K562 (cell line): ENCODE measurements around the gene LETM1. TPM values are rescaled to one million over a fixed set of nuclear protein-coding genes. Genes with fewer than 3 reads are reported as not detected.

Experiments used
- ATAC-seq: fragments of 200-7000 bp; cut with Tn5 transposase; 3 replicates; pipeline ENCODE4 v1.9.1; 2020; ENCODE audit warnings: moderate library complexity
- BruUV-seq: library from RNA; stranded (reverse); fragments of 400-500 nt; replicated peaks from 2 replicates; lab custom pipeline; 2021; lab: Mats Ljungman, UMichigan
- CTCF ChIA-PET: fragments of 300-600 bp; formaldehyde crosslinking; extraction: SDS; loops from one replicate; lab custom pipeline; 2021; ENCODE audit warnings: low intra/inter-chr PET ratio; lab: Yijun Ruan, JAX
- POLR2A ChIA-PET: fragments of 300-600, 350-650 bp; sonication (Branson Sonifier 250); formaldehyde crosslinking; extraction: SDS; loops from one replicate; lab custom pipeline; 2021; ENCODE audit warnings: antibody characterized with exemption, inconsistent platforms; lab: Yijun Ruan, JAX
- DNase-seq, 4 experiments: peaks; one replicate each; pipeline versions ENCODE4 v3.0.0 to v3.0.0-alpha.2; 2011 to 2018; ENCODE audit warnings: low spot score in 3 of 4, mixed read lengths in 3 of 4; ENCODE audit errors: extremely low read depth in 1 of 4
- FAIRE-seq: peaks from 2 replicates; lab custom pipeline; 2011; peaks lifted over from hg19 to GRCh38; lab: Jason Lieb, UNC
- H2AFZ ChIP-seq: 2 replicates; pipeline ENCODE4 v1.6.0; 2011; ENCODE audit warnings: low read depth, low read length, control low read depth, inconsistent platforms
- H3K27ac ChIP-seq: fragments of 200-600 bp; 3 replicates; pipeline ENCODE4 v1.8.0; 2011; ENCODE audit warnings: low read depth, mild to moderate bottlenecking, control low read depth, inconsistent platforms, low read length, moderate library complexity, mixed read lengths; ENCODE audit errors: extremely low read depth
- H3K27me3 ChIP-seq, 2 experiments: fragments of 300-600 bp in 1 of 2; 2 replicates in 1 of 2; 3 replicates in 1 of 2; pipeline versions ENCODE4 v1.6.0 to v1.8.0; 2011; ENCODE audit warnings: inconsistent platforms in 2 of 2, low read length in 2 of 2, mild to moderate bottlenecking in 1 of 2, mixed read lengths in 1 of 2, moderate library complexity in 1 of 2; ENCODE audit not compliant: control insufficient read depth in 2 of 2, insufficient read depth in 2 of 2
- H3K36me3 ChIP-seq: fragments of 300-600 bp; 3 replicates; pipeline ENCODE4 v1.8.0; 2011; ENCODE audit warnings: mild to moderate bottlenecking, low read length, inconsistent platforms; ENCODE audit not compliant: control insufficient read depth, insufficient read depth
- H3K4me1 ChIP-seq, 2 experiments: fragments of 200-600 bp in 1 of 2; replicated peaks in 1 of 2; 2 replicates in 1 of 2; 3 replicates in 1 of 2; pipeline versions ENCODE4 v1.5.1 to v1.8.0; 2011; ENCODE audit warnings: inconsistent platforms in 2 of 2, low read length in 2 of 2, mild to moderate bottlenecking in 1 of 2, mixed read lengths in 1 of 2, moderate library complexity in 1 of 2; ENCODE audit not compliant: control insufficient read depth in 2 of 2, insufficient read depth in 2 of 2
- H3K4me2 ChIP-seq: 2 replicates; pipeline ENCODE4 v1.6.1; 2011; ENCODE audit warnings: low read length, control low read depth, inconsistent platforms, mixed read lengths; ENCODE audit not compliant: insufficient read depth
- H3K4me3 ChIP-seq: fragments of 200-600 bp; sonication (generic), shearing (Covaris generic); 2 replicates; pipeline ENCODE4 v1.5.1; 2016; ENCODE audit warnings: control low read depth, inconsistent platforms
- H3K79me2 ChIP-seq: fragments of 200-600 bp; 3 replicates; pipeline ENCODE4 v1.8.0; 2011; ENCODE audit warnings: low read length, inconsistent platforms; ENCODE audit not compliant: control insufficient read depth, insufficient read depth
- H3K9ac ChIP-seq, 2 experiments: 2 replicates each; pipeline versions ENCODE4 v1.6.0 to v1.6.1; 2011; ENCODE audit warnings: low read depth in 2 of 2, low read length in 2 of 2, control low read depth in 1 of 2, inconsistent platforms in 1 of 2, mild to moderate bottlenecking in 1 of 2, mixed read lengths in 1 of 2; ENCODE audit not compliant: insufficient read depth in 1 of 2
- H3K9me1 ChIP-seq: one replicate; pipeline ENCODE4 v1.6.0; 2011; ENCODE audit warnings: inconsistent platforms, mild to moderate bottlenecking, low read length, moderate library complexity; ENCODE audit not compliant: control insufficient read depth, insufficient read depth
- H3K9me3 ChIP-seq: replicated peaks from 2 replicates; pipeline ENCODE4 v1.5.1; 2011; ENCODE audit warnings: low read depth, low read length, inconsistent platforms; ENCODE audit not compliant: control insufficient read depth, insufficient read depth
- H4K20me1 ChIP-seq: replicated peaks from 2 replicates; pipeline ENCODE4 v1.6.1; 2011; ENCODE audit warnings: low read length, inconsistent platforms, mixed read lengths; ENCODE audit not compliant: control insufficient read depth, insufficient read depth
- BACH1 ChIP-seq: fragments of 200-800 bp; sonication (Bioruptor generic); IDR thresholded peaks from 2 replicates; pipeline ENCODE4 v1.6.1; 2016; ENCODE audit warnings: missing genetic modification characterization, missing compliant biosample characterization
- EP300 ChIP-seq: IDR thresholded peaks from 2 replicates; pipeline ENCODE4 v1.6.1; 2012; ENCODE audit warnings: low read length, improper control_type of control experiment
- ETV1 ChIP-seq: fragments of 450-650 bp; conservative IDR thresholded peaks from 2 replicates; pipeline ENCODE4 v1.6.1; 2016; ENCODE audit warnings: missing genetic modification characterization, control low read depth, low read depth, missing compliant biosample characterization
- HMGN3 ChIP-seq: IDR thresholded peaks from 2 replicates; pipeline ENCODE4 v1.6.1; 2011; ENCODE audit warnings: borderline replicate concordance, low read depth, mild to moderate bottlenecking, mixed read lengths, low read length; ENCODE audit not compliant: insufficient read length; ENCODE audit errors: extremely low read depth
- LARP7 ChIP-seq: fragments of 450-650 bp; IDR thresholded peaks from 2 replicates; pipeline ENCODE4 v1.6.1; 2016
- POLR2G ChIP-seq: fragments of 200-400 bp; formaldehyde crosslinking; IDR thresholded peaks from 2 replicates; pipeline ENCODE4 v1.6.1; 2017; ENCODE audit warnings: low read depth, mild to moderate bottlenecking, antibody characterized with exemption, low read length, moderate library complexity
- ZFP36 ChIP-seq: fragments of 150-350 bp; IDR thresholded peaks from 2 replicates; pipeline ENCODE4 v1.6.1; 2018; ENCODE audit warnings: low read length, low read depth; ENCODE audit not compliant: partially characterized antibody
- ZNF12 ChIP-seq: sonication (generic); formaldehyde crosslinking; IDR thresholded peaks from 2 replicates; pipeline ENCODE4 v1.4.0; 2020; ENCODE audit warnings: mild to moderate bottlenecking, missing genetic modification reagents
- ZNF57 ChIP-seq: fragments of 450-650 bp; formaldehyde crosslinking; IDR thresholded peaks from 2 replicates; pipeline ENCODE4 v1.4.0; 2020; ENCODE audit warnings: mild to moderate bottlenecking, moderate library complexity
- WGBS: fragments of 100-300 bp; shearing (Covaris generic); methylation state at CpG from one replicate; pipeline ENCODE4 v1.1.6; 2016; ENCODE audit warnings: low coverage, mixed read lengths; ENCODE audit not compliant: insufficient coverage; ENCODE audit errors: missing lambda C conversion rate; 5-methylcytosine and 5-hydroxymethylcytosine counted together
- in situ Hi-C: fragments of 300-500 bp; cut with MboI; formaldehyde crosslinking; loops from 4 replicates; pipeline ENCODE4 v1.15.0; 2018; ENCODE audit warnings: inconsistent platforms, mixed read lengths
- intact Hi-C: fragments of 100-400 bp; cut with micrococcal nuclease; formaldehyde crosslinking; loops from 2 replicates; pipeline ENCODE4 v1.14.2; 2022
- polyA plus RNA-seq, 8 experiments: library from polyadenylated mRNA; depleted of rRNA in 4 of 8; stranded (reverse) in 5 of 8; unstranded in 3 of 8; fragments of >200 nt; fragmentation: Nextera tagmentation in 2 of 8; fragmentation: Illumina TruSeq in 1 of 8; extraction: Ambion mirVana in 2 of 8; extraction: Trizol in 1 of 8; gene quantifications; 2 replicates each; pipeline versions ENCODE4 v1.2.1 to v1.2.3, GENCODE V29; 2011 to 2014; ENCODE audit warnings: inconsistent platforms in 1 of 8, missing spikeins in 1 of 8
- total RNA-seq, 7 experiments: library from RNA; depleted of rRNA in 6 of 7; stranded (reverse); fragments of >200 nt in 6 of 7; fragmentation: Illumina TruSeq in 2 of 7; extraction: Trizol in 2 of 7; gene quantifications; 2 replicates each; pipeline versions ENCODE4 v1.2.1 to v1.2.3, GENCODE V29; 2011 to 2021; ENCODE audit warnings: low replicate concordance in 1 of 7
- TF ChIP-seq, protein P1 (sequence below), 2 experiments: fragments of 450-650 bp; formaldehyde crosslinking in 1 of 2; IDR thresholded peaks; 2 replicates each; pipeline versions ENCODE4 v1.4.0 to v1.6.1; 2014 to 2020; ENCODE audit warnings: mild to moderate bottlenecking in 2 of 2, borderline replicate concordance in 1 of 2, low read depth in 1 of 2
- TF ChIP-seq, protein P2 (sequence below): sonication (generic); formaldehyde crosslinking; IDR thresholded peaks from 2 replicates; pipeline ENCODE4 v1.8.1; 2023; ENCODE audit warnings: mild to moderate bottlenecking, missing genetic modification reagents

The LETM1 gene
- total and polyA plus RNA-seq, 9 of the 15 experiments (the other 6 are each of a cell fraction or from before 2014, with no cell fraction given), result 3.9 to 109 (median 35.0) TPM

DNA sequence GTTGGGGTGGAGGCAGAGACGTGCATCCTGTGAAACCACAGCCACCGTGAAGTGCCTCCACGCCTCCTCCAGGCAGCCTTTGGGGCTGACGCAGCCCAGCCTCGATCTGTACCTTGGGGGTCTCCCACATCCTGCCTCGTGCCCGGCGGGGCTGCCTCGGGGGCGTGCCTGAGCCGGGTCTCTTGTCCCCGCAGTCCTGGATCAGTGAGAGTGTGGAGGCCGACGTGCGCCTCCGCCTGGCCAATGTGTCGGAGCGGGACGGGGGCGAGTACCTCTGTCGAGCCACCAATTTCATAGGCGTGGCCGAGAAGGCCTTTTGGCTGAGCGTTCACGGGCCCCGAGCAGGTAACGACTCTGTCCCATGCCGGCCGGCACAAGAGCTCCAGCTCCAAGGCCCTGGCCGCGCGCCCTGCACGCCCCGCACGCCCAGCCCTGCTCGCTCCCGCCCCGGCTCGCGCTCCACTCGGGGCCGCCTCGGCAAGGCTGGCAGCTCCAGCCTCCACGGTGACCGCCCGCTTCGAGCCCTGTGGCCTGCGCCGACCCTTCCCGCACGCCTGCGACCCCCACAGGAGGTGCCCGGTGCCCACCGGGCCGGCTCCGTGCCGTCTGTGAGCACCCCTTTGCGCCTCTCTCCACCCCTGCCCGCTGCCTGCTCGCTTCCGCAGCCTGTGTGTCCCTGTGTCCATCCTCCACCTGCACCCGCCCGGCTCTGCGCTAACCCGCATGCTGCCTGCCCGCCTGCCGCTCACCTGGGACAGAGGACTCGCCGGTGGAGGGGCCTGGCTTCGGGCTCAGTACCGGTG lies 53.0 kb downstream of the LETM1 start:
- in situ Hi-C loops (no loop called here), intact Hi-C loops (no loop called here)
- FAIRE-seq (no peak), DNase-seq (peak in 1 of 4 experiments; percentile 34), ATAC-seq (no peak)
- ChIA-PET POLR2A (interaction anchor here (0.7 to 1.6 kb wide), 2 partner anchors 9 to 11 kb away, joined by 4 to 7 read pairs; partner anchors contain the start of gene FGFR3), CTCF (no interaction called here)
- no peak overlapping the region for H2AFZ ChIP-seq
- 94% methylated on average over 48 of the region's 71 CpGs for WGBS
- peaks cover 85% of the 10 kb centered on the region; the same call in 2 of the 3 replicates for H3K36me3 ChIP-seq
- H3K4me3 ChIP-seq, result no peak overlapping the region
- TF ChIP-seq HMGN3 (peak; percentile 12), ETV1 (tag) (no peak), ZFP36 (peak; percentile 48), LARP7 (no peak), ZNF57 (CRISPR knock-in tag) (no peak), BACH1 (tag) (no peak), EP300 (no peak), ZNF12 (no peak), POLR2G (peak; percentile 4; the same call in 1 of the 2 replicates)
- TF ChIP-seq, protein P1, sequence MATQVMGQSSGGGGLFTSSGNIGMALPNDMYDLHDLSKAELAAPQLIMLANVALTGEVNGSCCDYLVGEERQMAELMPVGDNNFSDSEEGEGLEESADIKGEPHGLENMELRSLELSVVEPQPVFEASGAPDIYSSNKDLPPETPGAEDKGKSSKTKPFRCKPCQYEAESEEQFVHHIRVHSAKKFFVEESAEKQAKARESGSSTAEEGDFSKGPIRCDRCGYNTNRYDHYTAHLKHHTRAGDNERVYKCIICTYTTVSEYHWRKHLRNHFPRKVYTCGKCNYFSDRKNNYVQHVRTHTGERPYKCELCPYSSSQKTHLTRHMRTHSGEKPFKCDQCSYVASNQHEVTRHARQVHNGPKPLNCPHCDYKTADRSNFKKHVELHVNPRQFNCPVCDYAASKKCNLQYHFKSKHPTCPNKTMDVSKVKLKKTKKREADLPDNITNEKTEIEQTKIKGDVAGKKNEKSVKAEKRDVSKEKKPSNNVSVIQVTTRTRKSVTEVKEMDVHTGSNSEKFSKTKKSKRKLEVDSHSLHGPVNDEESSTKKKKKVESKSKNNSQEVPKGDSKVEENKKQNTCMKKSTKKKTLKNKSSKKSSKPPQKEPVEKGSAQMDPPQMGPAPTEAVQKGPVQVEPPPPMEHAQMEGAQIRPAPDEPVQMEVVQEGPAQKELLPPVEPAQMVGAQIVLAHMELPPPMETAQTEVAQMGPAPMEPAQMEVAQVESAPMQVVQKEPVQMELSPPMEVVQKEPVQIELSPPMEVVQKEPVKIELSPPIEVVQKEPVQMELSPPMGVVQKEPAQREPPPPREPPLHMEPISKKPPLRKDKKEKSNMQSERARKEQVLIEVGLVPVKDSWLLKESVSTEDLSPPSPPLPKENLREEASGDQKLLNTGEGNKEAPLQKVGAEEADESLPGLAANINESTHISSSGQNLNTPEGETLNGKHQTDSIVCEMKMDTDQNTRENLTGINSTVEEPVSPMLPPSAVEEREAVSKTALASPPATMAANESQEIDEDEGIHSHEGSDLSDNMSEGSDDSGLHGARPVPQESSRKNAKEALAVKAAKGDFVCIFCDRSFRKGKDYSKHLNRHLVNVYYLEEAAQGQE (IDR thresholded peaks at IDR 0.05; ENCODE audit: borderline replicate concordance), result 0 out of 2 replicates have a peak, but pooled peaks have one; percentile 1
- TF ChIP-seq, protein P1 (CRISPR knock-in tag; IDR thresholded peaks at IDR 0.05; ENCODE audit: low read depth), result no peak
- TF ChIP-seq, protein P2, sequence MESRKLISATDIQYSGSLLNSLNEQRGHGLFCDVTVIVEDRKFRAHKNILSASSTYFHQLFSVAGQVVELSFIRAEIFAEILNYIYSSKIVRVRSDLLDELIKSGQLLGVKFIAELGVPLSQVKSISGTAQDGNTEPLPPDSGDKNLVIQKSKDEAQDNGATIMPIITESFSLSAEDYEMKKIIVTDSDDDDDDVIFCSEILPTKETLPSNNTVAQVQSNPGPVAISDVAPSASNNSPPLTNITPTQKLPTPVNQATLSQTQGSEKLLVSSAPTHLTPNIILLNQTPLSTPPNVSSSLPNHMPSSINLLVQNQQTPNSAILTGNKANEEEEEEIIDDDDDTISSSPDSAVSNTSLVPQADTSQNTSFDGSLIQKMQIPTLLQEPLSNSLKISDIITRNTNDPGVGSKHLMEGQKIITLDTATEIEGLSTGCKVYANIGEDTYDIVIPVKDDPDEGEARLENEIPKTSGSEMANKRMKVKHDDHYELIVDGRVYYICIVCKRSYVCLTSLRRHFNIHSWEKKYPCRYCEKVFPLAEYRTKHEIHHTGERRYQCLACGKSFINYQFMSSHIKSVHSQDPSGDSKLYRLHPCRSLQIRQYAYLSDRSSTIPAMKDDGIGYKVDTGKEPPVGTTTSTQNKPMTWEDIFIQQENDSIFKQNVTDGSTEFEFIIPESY (CRISPR knock-in tag), result no peak
- no TSS peak for BruUV-seq
- H3K27ac ChIP-seq, result no peak overlapping the region
- H3K9me3 ChIP-seq, result no peaks in the 10 kb centered on the region
- H3K4me2 ChIP-seq, result no peak overlapping the region
- no peaks in the 10 kb centered on the region for H3K9me1 ChIP-seq
- H3K4me1 ChIP-seq, result peaks cover 0 to 75% of the 10 kb centered on the region in 2 experiments; a peak in 2 of 5 replicates
- no peak overlapping the region for H3K9ac ChIP-seq
- H3K79me2 ChIP-seq, result peaks cover 7% of the 10 kb centered on the region; the same call in 1 of the 3 replicates
- H4K20me1 ChIP-seq, result no peaks in the 10 kb centered on the region; the same call in 1 of the 2 replicates
- H3K27me3 ChIP-seq, result no peaks in the 10 kb centered on the region
